ENCODE measurements around the gene EPS15. TPM values are rescaled to one million over a fixed set of nuclear protein-coding genes. Genes with fewer than 3 reads are reported as not detected.

Gene EPS15
- total RNA-seq, 1 experiment from 2014 or later, result 26.6 TPM

DNA sequence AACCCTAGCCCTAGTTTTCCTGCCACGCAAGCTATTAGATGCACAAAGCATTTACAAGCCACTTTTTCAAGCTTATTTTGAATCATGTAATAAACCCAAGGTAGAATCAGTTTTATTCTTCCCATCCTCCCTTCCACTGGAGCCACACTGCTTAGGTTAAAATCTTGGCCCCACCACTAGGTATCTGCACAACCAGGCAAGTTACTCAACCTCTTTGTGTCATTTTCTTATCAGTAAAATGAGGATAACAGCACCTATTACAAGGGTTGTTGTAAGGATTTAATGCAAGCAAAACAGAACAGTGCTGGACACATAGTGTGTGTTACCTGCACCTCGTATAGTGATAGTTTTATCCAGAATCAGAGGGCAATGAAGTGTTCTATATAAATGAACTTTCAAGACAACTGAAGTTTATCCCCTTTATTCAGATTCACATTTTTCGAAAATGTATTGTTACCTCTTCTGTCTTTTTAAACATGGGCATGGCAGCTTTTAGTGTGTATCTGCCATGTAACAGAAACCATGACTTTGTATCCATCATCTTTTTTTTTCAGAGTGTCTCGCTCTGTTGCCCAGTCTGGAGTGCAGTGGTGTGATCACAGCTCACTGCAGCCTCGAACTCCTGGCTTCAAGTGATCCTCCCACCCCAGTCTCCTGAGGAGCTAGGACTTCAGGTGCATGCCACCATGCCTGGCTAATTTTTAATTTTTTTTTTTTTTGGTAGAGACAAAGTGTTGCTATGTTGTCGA lies 171.5 kb downstream of the EPS15 start:
- Histone ChIP-seq H3K4me3 (ENCODE audit: insufficient read depth, low read depth, low read length) (no peak overlapping the region), H3K36me3 (replicated peaks; ENCODE audit: control insufficient read depth, insufficient read depth, low read length) (no peaks in the 10 kb centered on the region), H3K27me3 (ENCODE audit: control insufficient read depth, insufficient read depth, low read length) (peaks cover 26% of the 10 kb centered on the region)
- DNase-seq, result no peak

DNA sequence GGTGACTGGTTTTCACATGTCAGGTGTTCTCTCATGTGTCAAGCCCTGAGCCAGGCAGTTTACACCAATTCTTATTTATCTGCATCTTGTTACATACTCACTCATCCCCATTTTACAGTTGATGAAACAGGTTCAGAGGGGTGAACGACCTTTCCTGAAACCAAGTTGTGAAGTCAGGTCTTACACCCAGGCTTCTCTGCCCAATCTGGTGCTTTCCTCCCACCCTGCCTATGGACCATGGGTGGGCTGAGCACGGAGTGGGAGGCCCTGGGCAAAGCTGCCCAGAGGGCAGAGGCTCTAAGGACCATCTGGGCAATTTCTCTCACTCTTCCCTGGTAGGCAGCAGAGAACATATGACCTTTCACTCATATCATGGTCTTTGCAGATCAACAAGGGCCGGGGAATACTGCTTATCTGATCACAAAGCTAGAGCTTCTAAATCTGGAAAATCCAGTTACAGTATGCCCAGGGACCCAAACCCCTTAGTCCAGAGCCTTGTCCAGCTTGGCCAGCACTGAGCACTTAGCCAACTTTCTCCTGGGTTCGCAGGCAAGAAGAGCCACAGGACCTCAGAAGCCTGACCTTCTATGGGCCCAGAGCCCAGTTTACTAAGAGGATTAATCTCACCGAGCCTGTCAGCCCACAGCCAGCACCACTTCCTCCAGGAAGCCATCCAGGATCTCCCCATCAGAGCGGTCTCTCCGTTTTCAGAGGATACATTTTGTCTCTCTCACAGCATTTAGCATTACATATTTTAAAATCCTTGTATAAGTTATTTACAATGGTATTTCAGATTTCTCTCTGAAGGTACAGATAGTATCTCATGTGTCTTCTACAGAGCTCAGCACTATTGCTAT lies 172.8 kb downstream of the EPS15 start:
- Histone ChIP-seq H3K27me3 (ENCODE audit: control insufficient read depth, insufficient read depth, low read length) (peaks cover 26% of the 10 kb centered on the region), H3K4me3 (ENCODE audit: insufficient read depth, low read depth, low read length) (no peak overlapping the region), H3K36me3 (replicated peaks; ENCODE audit: control insufficient read depth, insufficient read depth, low read length) (no peaks in the 10 kb centered on the region)
- DNase-seq, result no peak

DNA sequence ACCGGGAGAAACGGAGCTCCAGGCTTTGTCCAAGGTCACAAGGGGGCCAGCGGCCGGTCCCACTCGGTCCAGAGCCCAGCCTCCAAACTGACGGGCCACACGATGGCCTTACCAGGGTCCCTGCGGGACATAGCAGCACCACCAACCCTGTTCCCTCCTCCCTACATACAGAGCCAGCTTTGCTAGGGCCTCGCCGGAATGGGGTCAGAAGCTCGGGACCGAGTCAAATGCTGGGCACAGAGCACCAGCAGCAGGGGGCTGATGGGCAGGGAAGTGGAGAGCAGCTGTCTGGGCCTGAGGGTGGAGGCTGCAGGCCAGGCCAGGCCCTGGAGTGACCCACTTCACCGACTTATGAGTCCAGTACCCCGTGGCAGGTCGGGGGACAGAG lies 173.8 kb downstream of the EPS15 start:
- Histone ChIP-seq H3K27me3 (ENCODE audit: control insufficient read depth, insufficient read depth, low read length) (peaks cover 26% of the 10 kb centered on the region), H3K36me3 (replicated peaks; ENCODE audit: control insufficient read depth, insufficient read depth, low read length) (no peaks in the 10 kb centered on the region), H3K4me3 (ENCODE audit: insufficient read depth, low read depth, low read length) (no peak overlapping the region)
- no peak for DNase-seq

DNA sequence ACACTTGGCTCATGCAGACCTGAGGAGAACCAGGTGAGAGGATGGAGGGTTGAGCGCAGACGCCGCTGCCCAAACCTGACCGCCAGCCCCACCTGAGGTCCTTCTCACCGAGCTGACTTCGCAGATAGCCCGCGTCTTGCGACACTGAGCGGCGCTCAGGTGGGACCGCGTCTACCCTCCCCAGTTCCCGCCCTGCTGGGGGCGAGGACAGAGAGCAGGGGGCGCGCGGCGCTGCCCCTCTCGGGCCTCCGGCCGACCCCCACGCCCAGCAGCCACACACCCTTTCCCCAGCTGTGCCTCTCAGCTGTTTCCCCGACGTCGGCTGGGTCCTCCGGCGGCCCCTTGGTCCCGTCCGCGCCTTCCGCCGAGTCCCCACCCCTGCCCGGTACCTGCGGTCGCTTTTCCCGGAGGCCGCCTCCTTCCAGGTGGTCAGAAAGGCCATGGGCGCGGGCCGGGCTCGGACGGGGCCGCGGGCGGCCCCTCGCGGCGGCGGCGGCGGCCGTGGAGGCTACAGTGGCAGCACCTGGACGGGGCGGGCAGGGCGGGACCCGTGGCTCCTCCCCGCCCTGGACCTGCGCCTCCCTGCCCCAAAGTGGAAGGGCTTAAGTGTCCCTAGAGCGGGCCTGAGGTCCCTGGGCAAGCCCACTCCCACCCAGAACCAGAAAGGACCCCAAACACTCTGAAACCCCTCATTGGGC lies 174.3 kb downstream of the EPS15 start:
- DNase-seq, result peak; percentile 93

DNA sequence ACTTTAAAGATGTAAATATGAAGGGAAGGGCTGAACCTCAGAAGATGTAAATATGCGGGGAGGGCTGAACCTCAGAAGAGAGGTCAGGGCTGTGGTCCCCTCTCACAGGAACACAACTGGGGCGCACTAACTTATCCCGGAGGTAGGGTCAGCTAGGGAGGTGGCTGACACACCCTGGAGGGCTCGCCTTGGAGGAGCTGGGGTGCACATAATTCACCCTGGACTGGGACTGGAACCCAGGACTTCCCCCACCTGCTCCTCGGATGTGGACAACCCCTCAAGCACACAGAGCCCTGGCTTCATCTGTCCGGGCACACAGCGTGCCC lies 174.8 kb downstream of the EPS15 start:
- Histone ChIP-seq H3K36me3 (replicated peaks; ENCODE audit: control insufficient read depth, insufficient read depth, low read length) (no peaks in the 10 kb centered on the region), H3K4me3 (ENCODE audit: insufficient read depth, low read depth, low read length) (peak overlapping the region; percentile 63), H3K27me3 (ENCODE audit: control insufficient read depth, insufficient read depth, low read length) (peaks cover 26% of the 10 kb centered on the region)
- DNase-seq, result no peak

More for the DNA sequence above, 174.3 kb downstream of the EPS15 start:
- peak overlapping the region; percentile 63 for H3K4me3 ChIP-seq (ENCODE audit: insufficient read depth, low read depth, low read length)
- no peaks in the 10 kb centered on the region for H3K36me3 ChIP-seq (replicated peaks; ENCODE audit: control insufficient read depth, insufficient read depth, low read length)
- peaks cover 26% of the 10 kb centered on the region for H3K27me3 ChIP-seq (ENCODE audit: control insufficient read depth, insufficient read depth, low read length)

DNA sequence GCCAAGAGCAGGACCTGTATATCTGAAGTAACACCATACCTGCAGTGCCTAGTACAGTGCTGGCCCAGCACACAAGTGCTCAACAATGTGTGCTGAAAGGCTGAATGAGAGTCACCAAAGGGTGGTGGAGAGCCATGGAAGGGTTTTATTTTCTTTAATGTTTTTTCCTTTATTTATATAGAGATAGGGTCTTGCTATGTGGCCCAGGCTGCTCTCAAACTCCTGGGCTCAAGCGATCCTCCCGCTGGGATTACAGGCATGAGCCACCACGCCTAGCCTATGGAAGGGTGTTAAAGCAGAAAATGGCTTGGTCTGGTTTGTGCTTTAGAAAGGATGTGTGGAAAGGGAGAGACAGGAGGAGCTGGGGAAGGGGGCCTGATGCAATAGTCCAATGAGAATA lies 175.4 kb downstream of the EPS15 start:
- no peak overlapping the region for H3K4me3 ChIP-seq (ENCODE audit: insufficient read depth, low read depth, low read length)
- DNase-seq, result no peak
- no peaks in the 10 kb centered on the region for H3K36me3 ChIP-seq (replicated peaks; ENCODE audit: control insufficient read depth, insufficient read depth, low read length)
- peaks cover 26% of the 10 kb centered on the region for H3K27me3 ChIP-seq (ENCODE audit: control insufficient read depth, insufficient read depth, low read length)

DNA sequence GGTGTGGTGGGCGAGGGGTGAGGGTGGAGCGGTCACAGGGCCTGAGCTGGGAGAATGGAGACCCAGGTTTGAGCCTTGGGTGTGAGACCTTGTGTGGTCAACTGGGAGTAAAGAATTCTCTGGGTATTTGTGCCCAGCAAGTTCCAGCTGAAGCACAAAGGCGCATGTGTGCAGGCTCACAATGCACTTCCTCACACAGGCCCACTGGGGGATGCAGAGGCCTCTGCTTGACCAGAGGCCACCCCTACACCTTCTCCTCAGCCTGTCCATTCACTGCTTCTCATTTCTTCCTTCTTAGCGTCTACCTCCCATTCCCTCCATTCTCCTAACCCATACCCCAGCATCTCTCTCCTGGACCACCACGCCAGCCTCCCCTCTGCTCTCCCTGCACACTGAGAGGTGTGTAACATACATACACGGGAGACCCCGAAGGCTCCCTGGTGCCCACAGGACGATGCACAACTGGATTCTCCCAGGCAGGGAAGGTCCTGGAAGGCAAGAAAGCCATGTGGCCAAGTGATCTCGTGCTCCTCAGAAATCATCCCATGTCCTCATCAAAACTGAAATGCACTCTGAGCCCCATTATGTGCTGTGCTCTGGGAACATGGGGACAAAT lies 176.4 kb downstream of the EPS15 start:
- DNase-seq, result peak; percentile 6
- Histone ChIP-seq H3K36me3 (replicated peaks; ENCODE audit: control insufficient read depth, insufficient read depth, low read length) (no peaks in the 10 kb centered on the region), H3K4me3 (ENCODE audit: insufficient read depth, low read depth, low read length) (no peak overlapping the region), H3K27me3 (ENCODE audit: control insufficient read depth, insufficient read depth, low read length) (peaks cover 26% of the 10 kb centered on the region)

DNA sequence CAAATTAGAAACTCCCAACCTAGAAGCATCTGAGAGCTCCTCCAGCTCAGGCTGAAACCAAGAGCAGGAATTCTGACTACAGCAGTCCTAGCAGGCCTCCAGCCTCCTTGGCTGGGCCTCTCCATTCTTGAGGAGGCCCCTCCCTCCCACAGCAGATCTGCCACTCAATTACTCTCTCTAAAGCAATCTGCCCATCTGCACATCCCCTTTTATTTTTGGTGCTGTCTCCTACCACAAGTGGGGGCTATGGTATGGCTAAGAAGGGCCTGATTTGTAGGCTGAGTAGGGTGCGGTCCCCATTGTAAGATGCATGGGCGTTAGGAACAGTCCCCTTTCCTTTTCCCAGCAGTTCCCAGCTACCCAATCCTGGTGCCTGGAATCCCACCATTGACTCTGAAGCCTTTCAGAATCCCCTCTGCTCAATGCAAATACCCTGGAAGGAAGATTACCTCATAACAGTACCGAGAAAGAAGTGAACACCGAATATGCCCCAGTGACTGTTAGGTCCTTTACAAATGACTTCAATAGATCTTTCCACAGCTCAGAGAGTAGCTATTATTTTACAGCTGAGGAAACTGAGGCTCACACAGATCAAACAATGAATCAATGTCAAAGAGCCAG lies 177.1 kb downstream of the EPS15 start:
- H3K4me3 ChIP-seq (ENCODE audit: insufficient read depth, low read depth, low read length), result no peak overlapping the region
- H3K36me3 ChIP-seq (replicated peaks; ENCODE audit: control insufficient read depth, insufficient read depth, low read length), result no peaks in the 10 kb centered on the region
- peaks cover 26% of the 10 kb centered on the region for H3K27me3 ChIP-seq (ENCODE audit: control insufficient read depth, insufficient read depth, low read length)
- DNase-seq, result peak; percentile 50

DNA sequence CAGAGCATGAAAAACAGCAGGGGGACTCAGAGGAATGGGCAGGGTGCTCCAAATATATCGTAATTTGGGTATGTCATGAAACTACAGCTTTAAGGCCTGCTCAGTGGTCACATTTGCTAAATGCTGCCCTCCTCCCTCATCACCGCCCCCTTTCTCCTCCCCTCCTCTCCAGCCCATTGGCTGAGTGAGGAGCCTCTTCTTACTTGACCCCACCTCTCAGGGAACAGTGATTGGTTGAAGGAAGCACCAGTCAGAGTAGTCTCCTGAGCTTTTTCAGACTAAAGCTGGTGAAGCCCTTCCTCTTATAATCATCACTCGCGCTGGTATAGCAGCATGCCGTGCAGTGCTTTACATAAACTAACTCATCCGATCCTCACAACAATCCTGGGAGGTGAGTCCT lies 178.7 kb downstream of the EPS15 start:
- H3K36me3 ChIP-seq (replicated peaks; ENCODE audit: control insufficient read depth, insufficient read depth, low read length), result no peaks in the 10 kb centered on the region
- H3K27me3 ChIP-seq (ENCODE audit: control insufficient read depth, insufficient read depth, low read length), result peaks cover 25% of the 10 kb centered on the region
- peak; percentile 56 for DNase-seq
- H3K4me3 ChIP-seq (ENCODE audit: insufficient read depth, low read depth, low read length), result no peak overlapping the region

DNA sequence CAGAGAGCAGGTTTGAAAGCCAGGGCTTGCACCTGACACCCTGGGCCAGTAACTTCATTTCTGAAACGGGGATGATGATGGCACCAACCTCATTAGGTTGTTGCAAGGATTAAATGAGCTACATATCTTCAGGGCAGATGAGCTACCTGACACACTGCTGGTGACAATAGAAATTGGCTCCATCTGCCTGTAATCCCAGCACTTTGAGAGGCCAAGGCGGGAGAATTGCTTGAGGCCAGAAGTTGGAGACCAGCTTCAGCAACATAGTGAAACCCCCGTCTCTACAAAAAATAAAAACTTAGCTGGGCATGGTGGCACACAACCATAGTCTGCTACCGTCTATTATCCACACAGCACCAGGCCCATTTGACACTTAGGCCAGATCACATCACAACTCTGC lies 182.4 kb downstream of the EPS15 start:
- Histone ChIP-seq H3K4me3 (ENCODE audit: insufficient read depth, low read depth, low read length) (no peak overlapping the region), H3K27me3 (ENCODE audit: control insufficient read depth, insufficient read depth, low read length) (no peaks in the 10 kb centered on the region; the same call in 1 of the 2 replicates), H3K36me3 (replicated peaks; ENCODE audit: control insufficient read depth, insufficient read depth, low read length) (no peaks in the 10 kb centered on the region)
- no peak for DNase-seq

DNA sequence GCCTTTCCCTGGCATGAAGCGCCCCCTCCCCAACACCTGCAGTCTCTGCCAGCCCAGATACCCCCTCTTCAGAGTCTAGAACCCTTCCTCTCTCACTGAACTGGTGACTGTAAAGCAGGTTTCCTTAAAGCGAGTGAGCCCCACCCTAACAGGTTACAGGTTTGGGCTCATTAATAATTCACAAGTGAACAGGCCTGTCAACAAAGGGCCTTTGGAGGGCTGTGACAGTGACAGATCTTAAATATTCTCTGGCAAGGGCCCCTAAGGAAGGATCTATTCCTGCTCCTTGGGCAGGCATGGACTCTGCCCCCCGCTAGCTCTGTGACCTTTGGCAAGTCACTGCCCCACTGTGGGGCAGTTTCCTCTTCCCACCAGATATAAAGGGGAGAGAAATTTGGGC lies 183.1 kb downstream of the EPS15 start:
- DNase-seq, result no peak
- Histone ChIP-seq H3K27me3 (ENCODE audit: control insufficient read depth, insufficient read depth, low read length) (peaks cover 4% of the 10 kb centered on the region), H3K4me3 (ENCODE audit: insufficient read depth, low read depth, low read length) (no peak overlapping the region), H3K36me3 (replicated peaks; ENCODE audit: control insufficient read depth, insufficient read depth, low read length) (no peaks in the 10 kb centered on the region)

DNA sequence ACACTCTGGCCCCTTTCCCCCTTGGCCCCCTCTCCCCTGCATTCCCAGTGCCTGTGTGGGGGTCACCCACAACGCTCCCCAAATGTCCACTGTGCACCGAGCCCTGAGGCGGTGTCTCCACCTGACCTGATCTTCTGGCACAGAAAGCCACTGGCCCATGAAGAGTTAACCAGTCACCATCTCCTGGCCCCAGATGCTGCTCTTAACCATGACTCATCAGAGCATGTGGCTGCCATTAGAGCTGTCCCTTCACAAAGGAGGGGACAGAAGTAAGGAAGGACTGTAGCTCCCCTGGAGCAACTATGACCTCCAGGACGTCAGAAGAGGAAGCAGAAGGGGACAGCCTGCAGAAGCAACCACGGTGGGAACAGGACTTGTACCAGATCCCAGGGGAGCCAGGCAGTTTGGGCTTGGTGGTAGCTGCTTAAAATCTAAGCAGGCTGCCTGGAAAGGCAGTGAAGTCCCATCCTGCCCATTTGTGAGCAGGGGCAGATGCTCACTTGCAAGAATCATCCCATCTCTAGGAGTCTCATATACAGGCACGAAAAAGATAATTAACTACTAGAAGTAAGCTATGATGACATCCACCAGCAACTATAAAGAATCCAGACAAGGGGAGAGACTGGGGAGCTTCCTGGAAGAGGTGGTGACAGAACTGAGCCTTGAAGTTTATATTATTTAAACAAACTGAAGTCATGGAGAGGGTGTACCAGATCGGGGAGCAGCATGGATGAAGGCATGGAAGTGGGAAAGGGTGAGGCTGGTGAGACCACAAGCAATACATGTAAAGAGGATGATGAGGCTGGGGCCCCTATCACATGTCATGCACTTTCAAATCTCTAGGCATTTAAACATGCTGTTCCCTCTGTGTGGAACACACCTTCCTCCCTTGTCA lies 187.6 kb downstream of the EPS15 start:
- DNase-seq, result peak; percentile 72
- H3K36me3 ChIP-seq (replicated peaks; ENCODE audit: control insufficient read depth, insufficient read depth, low read length), result no peaks in the 10 kb centered on the region
- H3K4me3 ChIP-seq (ENCODE audit: insufficient read depth, low read depth, low read length), result peak overlapping the region; percentile 59
- H3K27me3 ChIP-seq (ENCODE audit: control insufficient read depth, insufficient read depth, low read length), result peaks cover 16% of the 10 kb centered on the region

DNA sequence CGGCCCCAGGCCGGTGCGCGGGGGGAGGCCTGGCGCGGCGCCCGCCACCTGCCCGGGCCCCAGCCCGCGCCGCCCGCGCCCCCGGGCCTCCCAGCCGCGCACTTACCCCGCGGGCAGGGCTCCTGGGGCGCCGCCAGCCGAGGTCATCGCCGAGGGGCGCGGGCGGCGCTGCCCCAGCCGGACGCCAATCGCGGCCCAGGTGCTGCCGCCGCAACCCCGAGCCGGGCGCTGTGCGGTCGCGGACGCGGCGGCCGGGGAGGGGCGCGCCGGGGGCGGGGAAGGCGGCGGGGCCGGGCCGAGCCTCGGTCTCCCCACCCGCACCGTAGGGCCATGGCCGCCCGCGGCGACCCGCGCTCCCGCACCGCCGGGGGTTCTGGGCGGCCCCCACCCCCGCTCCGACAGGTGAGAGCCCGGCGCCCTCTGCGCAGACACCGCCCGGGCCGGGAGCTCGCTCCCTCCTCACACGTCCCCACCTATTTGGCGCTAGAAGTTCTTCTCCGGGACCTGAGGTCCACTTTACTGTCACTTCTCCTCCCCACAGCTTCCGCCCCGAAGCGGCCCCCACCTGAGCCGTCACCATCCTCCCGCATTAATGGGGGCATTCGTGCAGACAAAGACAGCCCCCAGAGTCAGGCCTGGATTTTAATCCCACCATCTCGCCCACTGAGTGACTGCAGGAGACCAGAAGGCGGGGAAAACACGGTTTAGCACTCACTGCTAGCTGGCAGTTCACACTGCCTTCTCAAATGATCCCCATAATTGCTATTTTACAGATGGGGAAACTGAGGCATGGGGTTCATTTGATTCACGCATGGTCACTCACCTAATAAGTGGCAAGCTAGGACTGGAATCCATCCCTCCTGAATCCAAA lies 188.5 kb downstream of the EPS15 start, which contains the start of gene TTC39A:
TSS of gene TTC39A (minus strand) at position 232 of the 871 bp plus-strand sequence. CDS start at position 147, 85 bp downstream.
- H3K36me3 ChIP-seq (replicated peaks; ENCODE audit: control insufficient read depth, insufficient read depth, low read length), result no peaks in the 10 kb centered on the region
- peak within 1 kb of the TSS; percentile 59 for H3K4me3 ChIP-seq (ENCODE audit: insufficient read depth, low read depth, low read length)
- peak; percentile 86 for DNase-seq
- peaks cover 16% of the 10 kb centered on the region for H3K27me3 ChIP-seq (ENCODE audit: control insufficient read depth, insufficient read depth, low read length)
